ENCODE data around the gene EIF5AL1. TPM values are rescaled to one million over a fixed set of nuclear protein-coding genes. Genes with fewer than 3 reads are reported as not detected.

The EIF5AL1 gene
- total and polyA plus RNA-seq, 2 of the 8 experiments (the other 6 are each of a cell fraction or from before 2014, with no cell fraction given), result 1.7 to 2.2 TPM

DNA sequence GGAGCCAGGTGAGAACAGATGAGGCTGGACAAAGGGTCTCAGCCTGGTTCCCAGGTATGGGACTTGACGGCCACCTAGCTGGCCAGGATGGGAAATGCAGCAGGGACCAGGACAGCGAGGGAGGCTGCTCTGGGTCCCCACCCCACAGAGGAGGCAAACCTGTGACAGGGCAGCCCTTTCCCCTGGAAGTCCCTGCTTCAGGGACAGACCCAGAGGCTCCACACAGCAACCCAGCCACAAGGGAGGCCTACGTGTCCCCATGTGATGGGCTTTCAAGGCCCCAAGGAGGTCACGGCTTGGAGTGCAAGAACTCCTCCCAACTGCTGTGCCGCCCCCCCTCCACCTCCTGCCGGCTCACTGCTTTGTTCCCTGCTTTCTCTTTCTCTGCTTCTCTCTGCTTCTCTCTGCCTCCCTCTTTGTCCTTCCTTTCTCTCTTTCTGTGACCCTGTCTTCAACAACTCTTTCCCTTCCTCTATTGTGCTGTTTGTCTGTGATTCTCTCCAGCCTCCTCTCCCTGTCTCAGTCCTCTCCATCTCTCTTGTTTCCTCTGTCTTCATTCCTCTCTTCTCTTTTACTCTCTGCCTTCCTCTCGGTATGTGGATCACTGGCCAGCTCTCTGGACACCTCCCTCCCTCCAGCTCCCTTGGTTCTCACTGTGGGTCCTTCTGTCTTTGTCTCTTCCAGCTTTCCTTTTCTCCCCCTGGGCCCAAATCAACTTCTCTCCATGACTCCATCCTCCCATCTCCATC, 9.6 kb upstream of the EIF5AL1 start:
- H3K14ac ChIP-seq (ENCODE audit: insufficient read length), result no peak overlapping the region
- H4K20me1 ChIP-seq (replicated peaks in 1 of 2; ENCODE audit: control insufficient read depth in 1 of 2, insufficient read depth in 2 of 2, low read length in 2 of 2), result no peaks in the 10 kb centered on the region
- H2AFZ ChIP-seq (ENCODE audit: low read length), result peak overlapping the region; percentile 76; the same call in 1 of the 2 replicates
- no peak overlapping the region for H3K23ac ChIP-seq (ENCODE audit: insufficient read length)
- ChIA-PET POLR2A (ENCODE audit: partially characterized antibody) (no interaction called here), CTCF (ENCODE audit: partially characterized antibody) (interaction anchor here (0.7 to 4.6 kb wide), 10 partner anchors 15 to 642 kb away, joined by 3 to 41 read pairs (median 5); no protein-coding TSS in a partner anchor)
- H3K4me3 ChIP-seq (ENCODE audit: extremely low read depth in 1 of 4, insufficient read depth in 2 of 4, low read depth in 3 of 4, low read length in 4 of 4), result no peak overlapping the region
- H3K9me3 ChIP-seq (ENCODE audit: insufficient read depth in 2 of 2, low read depth in 1 of 2, low read length in 1 of 2), result no peaks in the 10 kb centered on the region
- peak; percentile 29 to 78 for DNase-seq (ENCODE audit: low read depth in 1 of 2, low spot score in 2 of 2)
- no peak overlapping the region for H2BK20ac ChIP-seq (ENCODE audit: low read length)
- no peak overlapping the region for H4K5ac ChIP-seq (ENCODE audit: insufficient read length, low read depth, low read length)
- WGBS, 2 experiments (ENCODE audit: extremely low coverage in 1 of 2, insufficient coverage in 1 of 2, insufficient read length in 1 of 2, insufficient replicate concordance in 2 of 2, low coverage in 1 of 2, low lambda C conversion rate in 2 of 2, missing lambda C conversion rate in 1 of 2), result 32% methylated on average over 7 of the region's 7 CpGs; no CpG with 5 or more reads in 1 of the 2 experiments
- H3K4me2 ChIP-seq (ENCODE audit: insufficient read depth in 1 of 2, low read depth in 2 of 2, low read length in 2 of 2), result peak overlapping the region in 1 of 2 experiments; percentile 49; a peak in 2 of 4 replicates
- no peak overlapping the region for H2BK15ac ChIP-seq (ENCODE audit: low read length)
- peak; percentile 82 for FAIRE-seq
- no peak overlapping the region for H2BK120ac ChIP-seq (replicated peaks; ENCODE audit: low read depth, low read length)
- H3K79me2 ChIP-seq (ENCODE audit: control insufficient read depth in 1 of 2, insufficient read depth in 2 of 2, low read length in 2 of 2), result no peaks in the 10 kb centered on the region
- no peak overlapping the region for H3K9ac ChIP-seq (replicated peaks in 1 of 4; ENCODE audit: extremely low read depth in 1 of 4, low read depth in 3 of 4, low read length in 3 of 4)
- no peak overlapping the region for H3K56ac ChIP-seq (replicated peaks; ENCODE audit: insufficient read length, low read depth, low read length)
- no peak overlapping the region; the same call in none of the 2 replicates for H3K18ac ChIP-seq (ENCODE audit: extremely low read depth, low read length)
- peak overlapping the region; percentile 76; the same call in 1 of the 2 replicates for H4K8ac ChIP-seq (ENCODE audit: extremely low read depth, insufficient read depth, low read length)
- H4K91ac ChIP-seq (replicated peaks; ENCODE audit: insufficient read length, low read length), result no peak overlapping the region
- no peak overlapping the region for H2BK5ac ChIP-seq (ENCODE audit: low read depth, low read length)
- no peak overlapping the region for H2AK5ac ChIP-seq (ENCODE audit: low read depth, low read length)
- no peak overlapping the region for H2BK12ac ChIP-seq (ENCODE audit: low read depth, low read length)
- no peaks in the 10 kb centered on the region for H3K36me3 ChIP-seq (ENCODE audit: control insufficient read depth in 2 of 4, insufficient read depth in 4 of 4, low read length in 3 of 4)
- no peak overlapping the region for H3K4ac ChIP-seq (replicated peaks; ENCODE audit: insufficient read length, low read depth, low read length)
- no peaks in the 10 kb centered on the region for H3K4me1 ChIP-seq (replicated peaks in 1 of 4; ENCODE audit: control insufficient read depth in 3 of 4, insufficient read depth in 4 of 4, low read length in 3 of 4)
- no peak overlapping the region for H3K27ac ChIP-seq (ENCODE audit: low read depth, low read length)
- no peaks in the 10 kb centered on the region; a peak in 3 of 7 replicates for H3K27me3 ChIP-seq (replicated peaks in 1 of 4; ENCODE audit: control insufficient read depth in 3 of 4, extremely low read depth in 1 of 4, insufficient read depth in 3 of 4, low read length in 3 of 4)
- H3K23me2 ChIP-seq (ENCODE audit: low read depth, low read length), result no peaks in the 10 kb centered on the region
- H3K79me1 ChIP-seq (ENCODE audit: low read depth, low read length), result no peaks in the 10 kb centered on the region
- TF ChIP-seq TEAD4 (IDR thresholded peaks at IDR 0.05; ENCODE audit: low read depth, low read length) (peak; percentile 27; the same call in 1 of the 2 replicates), RAD21 (IDR thresholded peaks at IDR 0.05 in 1 of 2, conservative IDR thresholded peaks at IDR 0.05 in 1 of 2; ENCODE audit: low read depth in 2 of 2, low read length in 2 of 2) (peak; percentile 72 to 74), KDM5A (IDR thresholded peaks at IDR 0.05; ENCODE audit: low read length) (no peak), SIRT6 (IDR thresholded peaks at IDR 0.05; ENCODE audit: low read length) (no peak), CHD2 (IDR thresholded peaks at IDR 0.05; ENCODE audit: low read length) (no peak), EP300 (IDR thresholded peaks at IDR 0.05; ENCODE audit: borderline replicate concordance in 1 of 2, low read depth in 2 of 2, low read length in 2 of 2) (no peak), BRCA1 (IDR thresholded peaks at IDR 0.05; ENCODE audit: low read depth, low read length) (no peak), TAF1 (IDR thresholded peaks at IDR 0.05; ENCODE audit: low read depth, low read length) (no peak)
- TF ChIP-seq, protein P1, sequence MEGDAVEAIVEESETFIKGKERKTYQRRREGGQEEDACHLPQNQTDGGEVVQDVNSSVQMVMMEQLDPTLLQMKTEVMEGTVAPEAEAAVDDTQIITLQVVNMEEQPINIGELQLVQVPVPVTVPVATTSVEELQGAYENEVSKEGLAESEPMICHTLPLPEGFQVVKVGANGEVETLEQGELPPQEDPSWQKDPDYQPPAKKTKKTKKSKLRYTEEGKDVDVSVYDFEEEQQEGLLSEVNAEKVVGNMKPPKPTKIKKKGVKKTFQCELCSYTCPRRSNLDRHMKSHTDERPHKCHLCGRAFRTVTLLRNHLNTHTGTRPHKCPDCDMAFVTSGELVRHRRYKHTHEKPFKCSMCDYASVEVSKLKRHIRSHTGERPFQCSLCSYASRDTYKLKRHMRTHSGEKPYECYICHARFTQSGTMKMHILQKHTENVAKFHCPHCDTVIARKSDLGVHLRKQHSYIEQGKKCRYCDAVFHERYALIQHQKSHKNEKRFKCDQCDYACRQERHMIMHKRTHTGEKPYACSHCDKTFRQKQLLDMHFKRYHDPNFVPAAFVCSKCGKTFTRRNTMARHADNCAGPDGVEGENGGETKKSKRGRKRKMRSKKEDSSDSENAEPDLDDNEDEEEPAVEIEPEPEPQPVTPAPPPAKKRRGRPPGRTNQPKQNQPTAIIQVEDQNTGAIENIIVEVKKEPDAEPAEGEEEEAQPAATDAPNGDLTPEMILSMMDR (IDR thresholded peaks at IDR 0.05; ENCODE audit: control extremely low read depth in 1 of 3, insufficient read depth in 1 of 3, low read depth in 1 of 3, low read length in 3 of 3), result peak; percentile 66 to 75 (median 71)
